NCI-H146 treated with DMSO at 0.1 percent for 48 hours (cell line): ENCODE measurements around the gene GOSR1.
"Not testable (repeated sequence)": the region's sequence is repeated elsewhere in the genome, so short reads cannot be mapped to it uniquely, and the experiment has no call there.

ENCODE experiments used
- DNase-seq: peaks from one replicate; lab custom pipeline; 2025; ENCODE audit not compliant: unreplicated experiment; lab: John Stamatoyannopoulos, UW

Gene GOSR1

DNA sequence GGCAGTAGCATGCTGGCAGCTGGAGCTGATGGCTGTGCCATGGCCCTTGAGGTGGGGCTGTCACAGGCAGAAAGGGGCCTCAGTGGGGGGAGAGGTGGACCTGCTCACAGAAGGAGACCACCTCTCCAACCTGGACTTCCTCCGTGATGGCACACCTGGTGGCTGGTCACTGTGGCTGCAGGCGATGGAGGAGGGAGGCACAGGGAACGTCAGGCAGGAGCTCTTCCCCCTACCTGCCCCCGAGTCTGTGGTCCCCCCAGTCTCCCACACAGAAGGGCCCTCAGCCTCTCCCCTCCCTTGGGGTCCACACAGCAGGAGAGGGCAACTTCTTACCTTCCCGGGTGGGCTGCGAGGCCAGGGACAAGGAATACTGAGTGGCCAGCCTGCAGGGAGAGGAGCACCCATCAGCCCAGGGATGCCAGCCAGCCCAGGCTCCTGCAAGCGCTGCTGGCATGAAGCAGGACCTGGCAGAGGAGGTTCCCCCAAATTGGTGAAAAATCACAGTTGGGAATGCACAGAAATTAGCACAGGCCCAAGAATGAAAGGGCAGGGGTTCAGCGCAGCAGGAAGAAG, 96.5 kb downstream of the GOSR1 start:
- DNase-seq, result no peak

DNA sequence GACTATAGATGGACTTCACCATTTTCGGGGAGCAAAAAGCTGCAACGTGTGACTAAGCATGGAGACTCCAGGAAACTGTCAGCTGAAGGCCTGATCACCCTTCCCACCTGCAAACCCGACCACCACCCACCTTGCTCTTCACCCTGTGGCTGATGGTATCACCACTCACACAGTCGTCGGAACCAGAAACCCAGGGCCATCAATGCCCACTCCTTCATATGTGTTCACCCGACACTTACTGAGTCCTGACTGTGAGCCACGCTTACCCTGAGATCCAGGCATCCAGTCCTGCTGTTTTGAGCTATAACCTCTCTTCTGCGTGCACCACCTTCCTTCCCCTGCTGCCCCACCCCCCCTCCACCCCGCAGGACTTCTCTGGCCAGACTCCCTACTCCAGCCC, 97.1 kb downstream of the GOSR1 start:
- not testable (repeated sequence) for DNase-seq

DNA sequence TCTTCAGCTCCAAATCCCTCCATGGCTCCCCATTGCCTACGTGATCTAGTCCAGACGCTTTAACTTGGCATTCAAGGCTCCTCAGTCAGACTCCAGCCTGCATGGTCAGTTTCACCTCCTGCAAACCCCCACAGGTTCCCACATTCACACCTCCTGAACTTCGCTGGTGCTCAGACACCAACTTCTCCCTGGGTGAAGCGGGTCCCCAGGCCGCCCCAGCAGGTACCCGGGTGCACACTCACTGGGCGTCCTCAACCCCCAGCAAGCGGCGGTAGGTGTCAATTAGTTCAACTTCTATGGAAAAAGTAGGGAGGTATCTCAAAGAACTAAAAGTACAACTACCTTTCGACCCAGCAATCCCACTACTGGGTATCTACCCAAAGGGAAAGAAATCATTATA, 97.6 kb downstream of the GOSR1 start:
- DNase-seq, result not testable (repeated sequence)

DNA sequence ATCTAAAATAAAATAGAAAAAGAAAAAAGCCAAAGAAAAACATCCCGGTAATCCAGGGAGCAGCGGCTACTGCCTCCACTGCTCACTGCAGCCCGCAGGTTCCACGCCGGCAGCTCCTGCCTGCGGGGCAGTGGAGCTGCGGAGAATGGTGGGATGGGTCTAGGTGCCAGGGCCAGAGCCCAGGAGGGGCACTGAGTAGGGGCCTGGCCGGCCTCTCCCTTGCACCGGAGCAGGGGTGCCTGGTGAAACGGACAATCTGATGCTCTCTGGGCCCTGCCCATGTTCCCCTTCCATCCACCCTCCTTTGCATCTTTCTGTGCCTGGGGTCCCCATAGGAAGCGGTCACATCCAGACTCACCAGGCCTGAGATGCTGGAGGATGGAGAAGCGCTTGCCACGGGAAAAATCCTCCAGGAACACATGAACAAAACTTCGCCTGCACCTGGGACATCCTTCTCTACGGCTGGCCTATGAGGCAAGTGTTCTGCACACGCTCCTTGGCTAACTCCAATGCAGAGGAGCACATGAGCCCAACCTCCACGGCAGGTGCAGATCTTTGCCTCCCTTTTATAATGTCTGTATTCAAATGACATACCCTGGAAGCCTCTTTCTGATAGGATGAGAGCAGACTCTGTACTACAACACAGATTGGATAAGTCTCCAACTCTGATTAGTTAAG, 98.6 kb downstream of the GOSR1 start:
- DNase-seq, result not testable (repeated sequence)

DNA sequence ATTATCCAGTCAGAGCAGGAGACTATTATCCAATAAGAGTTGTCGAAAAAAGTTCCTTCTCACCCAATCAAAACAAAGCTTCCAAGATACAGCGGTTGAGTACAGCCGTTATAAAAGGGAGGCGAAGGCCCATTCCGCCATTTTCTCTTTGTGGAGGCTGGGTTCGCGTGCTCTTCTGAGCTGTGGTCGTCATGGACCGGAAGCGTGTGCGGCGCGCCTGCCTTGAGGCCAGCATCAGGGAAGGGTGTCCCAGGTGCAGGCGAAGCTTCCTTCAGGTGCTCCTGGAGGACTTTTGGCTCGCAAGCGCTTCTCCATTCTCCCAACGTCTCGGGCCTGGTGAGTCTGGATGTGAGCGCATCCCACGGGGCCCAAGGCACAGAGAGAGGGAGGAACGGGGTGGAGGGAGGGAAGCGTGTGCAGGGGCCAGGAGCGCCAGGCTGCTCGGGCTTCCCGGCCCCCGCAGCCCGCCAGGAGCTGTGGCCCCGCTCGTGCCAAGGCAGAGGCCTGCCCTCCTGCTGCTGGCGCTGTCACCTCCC, 99.2 kb downstream of the GOSR1 start:
- DNase-seq, result no peak
